Activated CD4-positive, alpha-beta T cell treated with anti-CD3 and anti-CD28 coated beads for 24 hours (primary cell): ENCODE measurements around the gene ADAMTS15.
"Not testable (repeated sequence)": the region's sequence is repeated elsewhere in the genome, so short reads cannot be mapped to it uniquely, and the experiment has no call there.

Experiments used
- DNase-seq, 2 donors: peaks; one replicate each; pipeline ENCODE4 v3.0.0-alpha.2; 2020; ENCODE audit warnings: low read depth in 2 of 2

ADAMTS15 gene

DNA sequence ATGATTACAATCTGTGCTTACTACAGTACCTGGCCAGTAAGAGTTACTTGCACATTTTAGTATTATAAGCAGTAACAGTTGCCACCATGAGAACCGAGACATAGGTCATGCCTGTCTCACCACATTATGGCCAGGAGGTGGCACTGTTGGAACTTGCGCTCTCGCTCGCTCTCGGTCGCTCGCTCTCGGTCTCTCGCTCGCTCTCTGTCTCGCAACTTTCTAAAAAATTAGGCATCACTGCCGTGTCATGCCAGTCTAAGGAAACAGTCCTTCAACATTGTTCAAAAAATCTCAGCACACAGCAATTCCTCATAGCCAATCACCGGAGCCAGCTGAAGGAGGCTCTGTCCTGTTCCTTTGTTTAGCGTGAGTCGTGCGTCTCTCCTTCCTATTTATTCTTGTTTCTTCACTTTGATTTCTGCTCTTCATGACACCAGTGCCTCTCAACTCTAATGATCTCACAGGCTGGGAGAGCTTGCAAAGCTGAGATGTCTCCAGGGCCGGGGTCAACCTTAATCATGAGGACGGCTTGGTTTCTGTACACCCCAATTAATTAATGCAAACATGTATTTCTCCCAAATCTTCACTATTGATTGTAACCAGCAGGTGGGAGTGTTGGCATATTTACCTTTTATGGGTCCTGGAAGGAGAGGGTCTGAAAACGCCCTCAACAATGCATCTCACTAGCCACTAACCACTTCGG lies 13.8 kb upstream of the ADAMTS15 start:
- DNase-seq = peak; percentile 42 to 58

DNA sequence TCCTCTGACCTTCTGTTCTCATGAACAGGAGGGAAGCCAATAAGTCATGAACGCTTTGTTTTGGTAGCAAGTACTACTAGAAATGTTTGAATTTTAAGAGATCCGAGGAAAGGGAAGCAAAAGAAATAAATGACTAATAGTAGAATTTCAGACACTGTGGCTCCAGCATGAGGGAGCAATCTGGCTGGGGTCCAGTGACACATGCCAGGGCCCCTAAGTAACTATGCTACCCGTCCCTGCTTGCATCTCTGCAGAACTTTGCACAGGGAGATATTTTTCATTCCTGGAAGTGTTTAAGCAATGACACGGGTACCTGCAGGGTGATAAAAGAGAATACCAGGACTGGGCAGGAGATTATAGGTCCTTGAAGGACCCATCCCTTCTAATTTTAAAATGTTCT lies 12.8 kb upstream of the ADAMTS15 start:
- no peak for DNase-seq

DNA sequence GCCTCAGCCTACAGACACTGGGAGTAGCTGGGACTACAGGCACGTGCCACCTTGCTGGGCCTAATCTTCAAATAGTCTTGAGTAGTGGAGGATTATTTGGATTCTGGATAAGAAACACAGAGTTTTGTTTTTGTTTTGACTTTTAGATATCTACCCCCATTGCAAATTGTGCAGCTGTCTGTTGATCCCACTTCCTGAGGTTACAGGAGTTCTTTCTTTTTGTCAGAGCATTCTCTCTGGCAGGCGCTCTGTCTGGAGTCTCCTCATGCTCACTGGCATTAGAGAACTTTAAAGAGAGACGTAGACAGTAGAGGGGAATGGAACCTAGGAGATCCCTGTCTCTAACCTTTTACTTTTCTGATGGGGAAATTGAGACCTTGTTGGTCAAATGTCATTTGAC lies 12.3 kb upstream of the ADAMTS15 start:
- DNase-seq = no peak

DNA sequence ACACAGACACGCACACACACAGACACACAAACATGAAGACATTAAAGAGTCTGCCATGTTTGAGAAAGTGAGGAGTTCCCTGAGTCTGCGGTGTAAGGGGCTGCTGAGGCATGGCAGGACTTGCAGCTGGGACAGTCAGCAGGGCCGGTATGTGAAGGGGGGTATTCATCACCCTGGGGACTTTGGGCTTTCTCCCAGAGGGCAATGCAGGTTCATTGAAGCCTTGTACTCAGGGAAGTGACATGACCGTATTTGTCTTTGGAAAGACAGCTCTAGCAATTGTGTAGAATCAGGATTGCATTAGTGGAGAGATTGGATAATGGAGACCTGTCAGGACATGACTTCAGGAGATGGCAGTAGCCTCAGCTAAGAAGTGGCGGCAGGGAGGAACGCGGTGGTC lies 10.6 kb upstream of the ADAMTS15 start:
- DNase-seq = no peak

DNA sequence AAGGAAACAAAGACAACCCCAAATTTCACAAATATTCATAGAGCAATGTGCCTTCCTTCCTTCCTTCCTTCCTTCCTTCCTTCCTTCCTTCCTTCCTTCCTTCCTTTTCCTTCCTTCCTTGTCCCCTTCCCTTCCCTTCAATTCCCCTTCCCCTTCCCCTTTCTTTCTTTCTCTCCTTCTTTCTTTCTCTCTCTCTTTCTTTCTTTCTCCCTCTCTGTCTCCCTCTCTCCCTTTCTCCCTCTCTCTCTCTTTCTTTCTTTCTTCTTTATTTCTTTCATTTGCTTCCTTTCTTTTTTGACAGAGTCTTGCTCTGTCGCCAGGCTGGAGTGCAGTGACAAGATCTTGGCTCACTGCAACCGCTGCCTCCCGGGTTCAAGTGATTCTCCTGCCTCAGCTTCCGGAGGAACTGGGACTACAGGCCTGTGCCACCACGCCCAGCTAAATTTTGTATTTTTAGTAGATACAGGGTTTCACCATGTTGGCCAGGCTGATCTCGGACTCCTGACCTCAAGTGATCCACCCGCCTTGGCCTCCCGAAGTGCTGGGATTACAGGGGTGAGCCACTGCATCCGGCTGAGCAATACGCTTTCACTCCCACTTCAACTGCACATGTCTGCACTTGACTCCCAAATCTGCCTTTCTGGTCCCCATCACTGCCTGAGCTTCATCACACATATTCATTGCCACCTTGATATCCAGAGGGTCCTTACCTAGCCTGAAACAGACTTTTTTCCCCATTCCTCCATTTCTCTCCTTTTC lies 9.9 kb upstream of the ADAMTS15 start:
- not testable (repeated sequence) for DNase-seq

DNA sequence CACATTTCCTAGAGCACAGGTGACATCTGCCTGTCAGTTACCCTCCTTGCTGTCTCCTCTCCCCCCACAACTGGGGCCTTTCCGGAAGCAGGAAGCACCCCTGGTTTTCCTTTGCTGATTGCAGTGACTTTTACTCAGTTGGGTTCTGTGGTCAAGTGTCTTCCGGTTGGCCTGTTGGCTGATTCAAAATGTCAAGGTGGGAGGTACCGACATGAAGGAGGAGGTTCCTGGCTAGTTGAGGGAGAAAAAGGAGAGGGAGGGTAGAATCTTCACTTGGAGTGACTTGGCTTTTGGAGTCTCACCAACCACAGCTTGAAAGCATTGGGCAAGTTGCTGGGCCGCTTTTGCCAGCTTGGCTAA lies 9.3 kb upstream of the ADAMTS15 start:
- DNase-seq = no peak

DNA sequence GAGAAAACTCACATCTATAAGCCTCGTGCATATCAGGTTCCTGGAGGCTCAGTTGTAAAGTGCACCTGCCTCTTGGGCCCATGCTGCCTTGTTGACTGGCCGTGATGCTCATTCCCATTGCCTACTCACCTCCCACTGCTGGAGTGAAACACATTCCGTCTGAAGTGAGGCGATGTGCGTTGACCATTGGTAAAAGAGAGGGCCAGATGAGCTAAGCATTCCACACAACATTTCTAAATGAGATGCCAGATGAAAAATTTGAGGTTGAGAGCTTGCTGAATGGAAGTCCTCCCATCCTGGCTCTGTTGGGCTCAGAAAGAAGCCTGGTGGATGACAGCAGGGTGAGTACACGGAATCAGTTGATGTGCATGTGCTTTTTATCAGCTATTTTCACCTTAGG lies 8.6 kb upstream of the ADAMTS15 start:
- no peak for DNase-seq

DNA sequence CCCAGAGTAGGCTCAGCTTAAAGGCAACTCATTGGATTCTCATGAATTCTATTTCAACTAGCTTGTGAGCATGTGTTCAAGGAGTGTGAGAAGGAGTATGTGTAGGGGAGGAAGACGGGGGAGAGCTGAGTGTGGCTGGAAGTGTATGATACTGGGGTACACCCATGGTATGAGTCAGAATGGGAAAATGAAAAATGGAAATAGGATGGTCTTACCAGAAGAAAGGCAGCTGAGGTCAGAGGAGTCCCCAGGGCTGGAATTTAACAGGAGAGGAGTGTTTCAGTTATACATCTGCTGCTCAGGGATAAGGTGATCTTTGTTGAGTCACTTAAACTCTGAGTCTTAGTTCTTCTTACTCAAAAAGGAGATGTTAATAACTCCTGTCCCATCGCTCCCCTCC lies 6.7 kb upstream of the ADAMTS15 start:
- no peak for DNase-seq

DNA sequence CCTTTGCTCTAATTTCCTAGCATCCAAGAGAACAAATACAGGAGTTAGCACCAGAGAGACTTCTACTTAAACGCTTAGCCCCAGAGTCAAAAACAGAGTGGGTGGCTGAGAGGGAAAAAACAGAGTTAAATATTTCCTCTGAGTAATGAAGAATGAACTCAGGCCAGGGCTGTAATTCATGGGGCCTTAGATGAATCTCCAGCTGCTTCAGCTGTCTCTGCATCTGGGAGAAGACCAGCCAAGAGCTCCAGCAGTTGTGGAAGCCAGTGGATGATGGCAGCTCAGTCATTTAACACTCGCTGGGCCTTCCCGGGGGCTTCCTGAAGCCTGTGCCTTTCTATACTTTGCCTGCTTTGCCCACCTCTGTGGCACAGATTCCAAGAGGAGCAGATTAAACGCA lies 5.7 kb upstream of the ADAMTS15 start:
- DNase-seq = no peak

DNA sequence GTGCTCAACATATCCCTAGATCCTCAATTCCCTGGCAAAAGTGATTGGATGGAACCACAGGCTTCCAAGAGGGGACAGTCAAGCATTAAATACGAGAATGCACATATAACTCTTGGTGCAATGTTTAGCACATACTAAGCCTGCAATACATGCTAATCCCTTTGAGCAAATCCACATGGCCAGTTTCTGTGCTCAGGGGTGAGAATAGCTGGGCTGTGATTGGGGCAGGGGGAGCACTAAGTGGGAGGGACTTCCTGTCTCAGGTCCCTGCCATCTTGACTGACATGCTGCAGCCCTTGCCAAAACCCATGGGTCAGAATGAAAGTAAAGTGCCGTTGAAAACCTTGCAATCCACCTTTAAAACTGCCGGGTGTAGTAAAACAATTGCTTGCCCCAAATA lies 2.7 kb upstream of the ADAMTS15 start:
- DNase-seq = no peak

DNA sequence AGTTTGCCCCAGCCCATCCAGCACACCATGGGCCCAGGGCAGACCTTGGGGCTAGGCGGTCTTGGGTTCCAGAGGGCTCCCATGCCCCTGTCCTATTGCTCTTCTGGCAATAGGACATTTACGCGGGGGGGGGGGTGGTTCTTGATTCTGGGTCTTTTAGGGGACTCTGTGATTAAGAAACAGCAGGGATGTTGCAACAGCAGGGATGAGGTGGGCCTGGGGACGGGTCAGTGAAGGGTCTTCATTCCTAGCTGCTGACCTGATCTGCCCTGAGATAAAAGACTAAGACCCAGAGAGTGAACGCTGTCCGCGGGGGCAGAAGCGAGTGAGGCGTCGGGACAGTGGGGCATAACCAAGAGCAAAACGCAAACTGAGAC lies 418 bp upstream of the ADAMTS15 start:
- no peak for DNase-seq

DNA sequence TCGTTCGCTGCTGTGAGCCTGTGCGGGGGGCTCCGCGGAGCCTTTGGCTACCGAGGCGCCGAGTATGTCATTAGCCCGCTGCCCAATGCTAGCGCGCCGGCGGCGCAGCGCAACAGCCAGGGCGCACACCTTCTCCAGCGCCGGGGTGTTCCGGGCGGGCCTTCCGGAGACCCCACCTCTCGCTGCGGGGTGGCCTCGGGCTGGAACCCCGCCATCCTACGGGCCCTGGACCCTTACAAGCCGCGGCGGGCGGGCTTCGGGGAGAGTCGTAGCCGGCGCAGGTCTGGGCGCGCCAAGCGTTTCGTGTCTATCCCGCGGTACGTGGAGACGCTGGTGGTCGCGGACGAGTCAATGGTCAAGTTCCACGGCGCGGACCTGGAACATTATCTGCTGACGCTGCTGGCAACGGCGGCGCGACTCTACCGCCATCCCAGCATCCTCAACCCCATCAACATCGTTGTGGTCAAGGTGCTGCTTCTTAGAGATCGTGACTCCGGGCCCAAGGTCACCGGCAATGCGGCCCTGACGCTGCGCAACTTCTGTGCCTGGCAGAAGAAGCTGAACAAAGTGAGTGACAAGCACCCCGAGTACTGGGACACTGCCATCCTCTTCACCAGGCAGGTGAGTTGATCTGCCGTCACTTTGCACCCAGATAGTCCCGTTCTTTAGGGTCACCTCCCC lies 1.0 kb downstream of the ADAMTS15 start:
- no peak for DNase-seq

DNA sequence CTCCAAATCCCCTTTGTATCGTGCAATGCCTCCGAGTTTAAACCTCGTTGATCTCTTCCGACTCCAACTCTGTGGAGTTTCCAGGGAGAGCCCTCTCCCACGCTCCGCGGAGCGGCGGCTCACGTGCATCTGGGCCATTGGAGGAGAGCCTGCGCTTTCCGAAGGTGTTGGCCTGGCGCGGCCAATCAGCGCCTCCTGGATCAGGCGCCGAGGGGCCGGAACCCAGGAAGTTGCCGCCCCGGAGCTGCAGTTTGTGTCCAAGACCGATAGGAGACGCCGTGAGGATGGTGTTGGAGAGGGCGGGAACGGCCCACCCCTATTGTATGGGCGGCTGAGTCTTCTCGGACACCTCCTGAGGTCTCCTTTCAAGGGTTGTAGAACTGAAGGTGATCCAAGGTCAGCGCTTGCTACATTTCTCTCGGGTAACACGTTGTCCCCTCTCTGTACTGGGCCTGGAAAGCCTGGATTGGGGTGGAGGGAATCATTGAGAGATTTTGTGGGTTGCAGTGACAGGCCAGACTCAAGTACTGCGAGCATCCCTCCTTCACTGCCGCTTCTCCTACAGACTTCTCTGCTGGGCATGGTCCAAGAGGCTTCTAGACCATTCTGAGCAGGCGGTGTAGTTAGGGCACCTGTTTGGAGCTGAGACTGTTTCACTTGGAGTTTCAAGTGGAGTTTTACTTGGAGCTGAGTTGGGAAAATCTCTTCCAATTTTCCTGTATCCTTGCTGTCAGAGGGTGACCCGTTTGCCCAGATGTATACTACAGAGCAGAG lies 1.7 kb downstream of the ADAMTS15 start:
- no peak for DNase-seq

DNA sequence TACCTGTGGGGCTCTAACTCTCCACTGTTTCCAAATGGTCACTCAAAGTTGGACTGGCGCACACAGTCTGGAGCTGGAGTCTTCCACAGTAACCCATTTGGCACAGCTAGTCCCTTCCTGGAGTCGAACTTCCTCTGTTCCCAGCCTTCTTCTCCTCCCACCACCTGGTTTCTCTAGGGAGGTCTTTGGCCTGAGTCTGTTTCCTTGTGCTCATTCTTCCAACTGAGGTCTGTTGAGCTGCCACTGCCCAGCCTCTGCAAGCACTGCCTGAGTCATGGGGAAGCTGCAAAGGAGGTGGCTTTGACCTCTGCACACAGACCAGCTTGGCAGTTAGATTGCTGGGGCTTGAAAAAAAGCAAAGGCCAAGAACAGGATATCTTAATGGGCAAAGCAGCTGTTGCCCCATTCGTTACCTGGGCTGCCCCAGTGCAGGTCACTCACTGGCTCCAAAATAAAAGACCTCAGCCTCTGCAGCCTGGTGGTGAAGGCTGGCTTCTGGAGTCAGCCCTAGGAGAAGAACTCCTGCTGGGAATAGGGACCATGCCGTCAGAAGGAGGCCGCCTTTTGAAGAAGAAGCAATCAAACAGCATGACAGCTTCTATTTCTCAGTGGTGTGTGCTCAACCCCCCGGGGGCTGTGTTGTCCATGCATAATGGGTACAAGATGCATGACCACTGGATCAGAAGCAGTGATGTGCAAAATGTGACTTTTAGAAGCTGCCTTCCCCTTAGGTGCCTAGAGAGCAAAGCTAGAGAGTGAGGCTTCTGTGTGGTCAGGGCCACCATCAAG lies 3.0 kb downstream of the ADAMTS15 start:
- no peak for DNase-seq

DNA sequence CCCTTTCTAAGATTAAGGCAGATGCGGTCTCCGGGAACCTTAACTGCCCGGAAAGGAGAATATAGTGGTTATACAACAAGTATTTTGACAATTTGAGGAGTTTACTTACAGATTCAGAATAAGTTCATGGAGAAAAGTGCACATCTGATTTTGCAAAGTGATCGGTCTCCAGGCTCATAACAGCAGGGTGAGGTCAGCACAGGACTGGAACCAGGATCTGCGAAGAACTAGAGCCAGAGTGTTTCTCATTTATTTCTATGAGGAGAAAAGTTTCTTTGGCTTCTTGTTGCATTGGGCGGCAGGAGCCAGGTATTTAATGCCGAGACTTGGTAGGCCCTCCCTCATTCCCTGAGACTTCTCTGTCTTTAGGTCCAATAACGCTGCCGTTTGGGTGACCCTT lies 3.7 kb downstream of the ADAMTS15 start:
- DNase-seq = no peak

DNA sequence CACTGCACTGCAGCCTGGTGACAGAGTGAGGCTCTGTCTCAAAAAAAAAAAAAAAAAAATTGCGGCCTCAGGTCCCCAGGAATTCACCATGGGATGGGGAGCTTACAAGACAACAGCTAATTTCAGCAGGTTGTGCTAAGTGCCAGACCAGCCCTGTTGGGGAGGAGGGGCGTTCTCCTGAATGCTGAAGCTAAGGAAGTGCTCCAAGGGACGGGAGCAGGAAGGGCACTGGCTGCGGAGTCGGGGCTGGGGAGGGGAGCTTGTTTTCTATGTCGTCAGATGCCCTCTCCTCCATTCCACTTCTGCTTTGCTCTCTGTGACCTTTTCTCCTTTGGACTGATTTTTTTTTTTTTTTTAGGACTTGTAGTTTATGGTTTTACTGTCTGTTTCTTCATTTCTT lies 4.5 kb downstream of the ADAMTS15 start:
- no peak for DNase-seq

DNA sequence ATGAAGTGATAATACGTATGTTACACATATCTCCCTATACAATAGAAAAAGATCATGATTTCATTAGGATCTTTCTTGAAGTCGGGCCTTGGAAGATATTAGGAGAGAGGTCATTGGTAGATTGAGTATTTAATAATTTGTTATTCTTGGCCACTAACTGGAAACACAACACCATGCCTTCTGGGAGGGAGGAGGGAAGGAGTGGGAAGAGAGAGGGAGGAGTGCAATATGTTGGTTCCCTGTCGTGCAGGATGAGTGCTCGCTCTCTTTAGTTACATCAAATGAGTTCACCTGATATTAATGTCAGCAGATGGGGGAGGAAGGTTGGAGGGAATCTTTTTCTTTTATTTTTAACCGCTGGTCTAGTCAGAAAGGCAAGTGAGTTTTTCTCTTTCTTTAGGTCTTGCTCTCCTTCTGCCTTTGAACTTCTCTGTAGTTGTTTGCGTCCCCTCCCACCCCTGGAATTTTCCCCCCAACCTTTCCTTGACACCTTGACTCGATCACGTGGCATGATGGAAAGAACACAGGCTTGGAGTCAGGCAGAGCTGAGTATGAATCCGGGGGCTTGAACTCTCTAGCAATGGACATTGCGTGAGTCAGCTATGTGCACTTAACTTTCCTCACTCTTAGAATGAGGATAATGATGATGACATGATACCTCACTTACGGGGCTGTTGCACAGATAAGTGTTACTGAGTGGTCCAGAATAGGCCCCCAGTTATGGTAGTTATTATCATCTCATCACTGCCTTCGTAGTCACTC lies 6.2 kb downstream of the ADAMTS15 start:
- no peak for DNase-seq

DNA sequence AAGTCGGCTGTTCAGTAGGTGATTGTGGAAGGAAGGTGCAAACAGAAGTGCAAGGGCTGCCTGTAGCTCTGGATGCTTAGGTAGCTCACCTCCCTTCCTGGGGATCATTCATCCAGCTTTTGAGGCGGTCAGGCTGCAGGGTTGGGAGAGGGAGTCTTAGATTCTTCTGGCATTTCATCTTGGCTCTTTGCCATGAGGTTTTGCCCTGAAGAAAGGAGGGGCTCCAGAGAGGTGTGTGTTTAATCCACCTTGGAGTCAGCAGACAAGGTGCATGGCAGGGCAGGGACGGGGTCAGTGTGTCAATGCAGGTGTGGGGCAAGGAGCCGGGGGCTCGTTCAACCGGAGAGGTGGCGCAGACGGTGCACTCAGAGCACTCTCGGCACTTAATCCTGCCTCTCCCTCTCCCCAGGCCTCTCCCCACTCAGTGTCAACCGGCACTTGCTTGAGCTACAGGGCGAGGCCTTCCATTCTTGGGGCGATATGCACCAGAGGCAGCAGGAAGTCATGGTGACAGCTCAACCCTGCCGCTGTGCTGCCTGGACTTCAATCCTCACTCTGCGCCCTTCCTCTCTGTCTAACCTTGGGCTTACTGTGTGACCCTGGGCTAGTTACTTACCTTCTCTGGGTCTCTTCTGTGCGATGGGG lies 7.2 kb downstream of the ADAMTS15 start:
- DNase-seq = no peak

DNA sequence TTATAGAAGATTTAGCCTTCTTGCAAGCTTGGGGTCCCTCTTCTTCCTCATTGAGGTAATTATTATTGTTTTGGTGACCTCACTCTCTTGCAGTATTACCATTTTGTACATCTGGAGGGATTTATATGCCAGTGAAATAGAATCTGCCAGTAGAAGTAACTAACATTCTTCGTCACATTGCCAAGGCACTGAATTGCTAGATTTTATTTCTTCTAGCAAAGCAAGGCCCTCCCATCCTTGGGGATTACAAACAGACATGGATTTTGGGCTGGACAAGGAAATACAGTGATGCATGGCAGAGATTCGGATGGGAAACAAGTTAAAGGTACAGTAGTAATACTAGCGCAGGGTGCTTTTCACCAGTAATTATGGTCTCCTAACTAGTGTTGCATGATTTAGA lies 7.8 kb downstream of the ADAMTS15 start:
- no peak for DNase-seq
